Measurements from ENCODE around the gene FLNC. TPM values are rescaled to one million over a fixed set of nuclear protein-coding genes. Genes with fewer than 3 reads are reported as not detected.

The FLNC gene
- total RNA-seq, 1 donor from 2014 or later: 6.7 TPM

GRCh38 chr7:128871050-128871449 lies 40.8 kb downstream of the FLNC start:
- no peak for DNase-seq (ENCODE audit: low spot score)
- Histone ChIP-seq H3K27ac (no peak overlapping the region), H3K4me3 (no peak overlapping the region), H2AFZ (replicated peaks) (no peak overlapping the region), H4K20me1 (ENCODE audit: low read depth) (peaks cover 20% of the 10 kb centered on the region), H3F3A (ENCODE audit: low read depth) (peaks cover 30% of the 10 kb centered on the region), H3K79me2 (ENCODE audit: low read depth) (no peaks in the 10 kb centered on the region), H3K36me3 (no peaks in the 10 kb centered on the region), H3K4me1 (peaks cover 11% of the 10 kb centered on the region), H3K9me3 (ENCODE audit: low read depth) (no peaks in the 10 kb centered on the region), H3K4me2 (no peak overlapping the region), H3K27me3 (peaks cover 58% of the 10 kb centered on the region), H3K9ac (no peak overlapping the region)
- Mint-ChIP-seq H3K27me3 (ENCODE audit: insufficient read depth, low read depth) (peaks cover 25% of the 10 kb centered on the region), H3K36me3 (peaks cover 2% of the 10 kb centered on the region), H3K27ac (no peak overlapping the region), H3K9me3 (no peaks in the 10 kb centered on the region), H3K4me3 (peak overlapping the region; percentile 58), H3K4me1 (peaks cover 21% of the 10 kb centered on the region)
- TF ChIP-seq EZH2 (IDR thresholded peaks at IDR 0.05) (no peak), EZH2phosphoT487 (IDR thresholded peaks at IDR 0.05) (no peak)
- TF ChIP-seq, protein P1, sequence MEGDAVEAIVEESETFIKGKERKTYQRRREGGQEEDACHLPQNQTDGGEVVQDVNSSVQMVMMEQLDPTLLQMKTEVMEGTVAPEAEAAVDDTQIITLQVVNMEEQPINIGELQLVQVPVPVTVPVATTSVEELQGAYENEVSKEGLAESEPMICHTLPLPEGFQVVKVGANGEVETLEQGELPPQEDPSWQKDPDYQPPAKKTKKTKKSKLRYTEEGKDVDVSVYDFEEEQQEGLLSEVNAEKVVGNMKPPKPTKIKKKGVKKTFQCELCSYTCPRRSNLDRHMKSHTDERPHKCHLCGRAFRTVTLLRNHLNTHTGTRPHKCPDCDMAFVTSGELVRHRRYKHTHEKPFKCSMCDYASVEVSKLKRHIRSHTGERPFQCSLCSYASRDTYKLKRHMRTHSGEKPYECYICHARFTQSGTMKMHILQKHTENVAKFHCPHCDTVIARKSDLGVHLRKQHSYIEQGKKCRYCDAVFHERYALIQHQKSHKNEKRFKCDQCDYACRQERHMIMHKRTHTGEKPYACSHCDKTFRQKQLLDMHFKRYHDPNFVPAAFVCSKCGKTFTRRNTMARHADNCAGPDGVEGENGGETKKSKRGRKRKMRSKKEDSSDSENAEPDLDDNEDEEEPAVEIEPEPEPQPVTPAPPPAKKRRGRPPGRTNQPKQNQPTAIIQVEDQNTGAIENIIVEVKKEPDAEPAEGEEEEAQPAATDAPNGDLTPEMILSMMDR (IDR thresholded peaks at IDR 0.05): no peak

DNA sequence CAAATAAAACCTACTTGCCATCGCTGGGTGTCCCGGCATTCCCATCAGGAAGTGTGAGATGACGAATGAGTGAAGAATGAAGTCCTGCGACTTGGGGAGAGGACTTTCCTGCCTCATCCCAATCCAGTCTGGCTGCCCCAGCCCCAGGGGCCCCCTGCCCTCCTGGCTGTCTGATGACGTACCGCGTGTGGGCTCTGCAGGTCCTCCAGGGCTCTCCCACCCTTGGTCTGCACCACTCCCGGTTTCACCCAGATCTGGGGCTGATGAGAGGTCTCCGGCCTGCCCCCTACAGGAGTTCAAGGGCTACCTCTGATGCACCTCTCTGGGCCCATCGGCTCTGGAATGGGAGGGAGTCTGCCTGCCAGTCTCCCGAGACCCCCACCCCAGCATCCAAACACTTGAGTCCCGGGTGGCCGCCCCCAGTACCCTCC lies 42.2 kb downstream of the FLNC start:
- Histone ChIP-seq H3K27ac (no peak overlapping the region), H3K4me2 (no peak overlapping the region), H4K20me1 (ENCODE audit: low read depth) (peaks cover 18% of the 10 kb centered on the region), H3K36me3 (no peaks in the 10 kb centered on the region), H3K9ac (no peak overlapping the region), H3K4me3 (no peak overlapping the region), H3K4me1 (peaks cover 11% of the 10 kb centered on the region), H3K27me3 (peaks cover 50% of the 10 kb centered on the region), H3K79me2 (ENCODE audit: low read depth) (no peaks in the 10 kb centered on the region), H3F3A (ENCODE audit: low read depth) (peaks cover 30% of the 10 kb centered on the region), H2AFZ (replicated peaks) (no peak overlapping the region), H3K9me3 (ENCODE audit: low read depth) (no peaks in the 10 kb centered on the region)
- Mint-ChIP-seq H3K36me3 (no peaks in the 10 kb centered on the region), H3K4me3 (no peak overlapping the region), H3K27ac (no peak overlapping the region), H3K27me3 (ENCODE audit: insufficient read depth, low read depth) (peaks cover 25% of the 10 kb centered on the region), H3K9me3 (no peaks in the 10 kb centered on the region), H3K4me1 (peaks cover 21% of the 10 kb centered on the region)
- no peak for TF ChIP-seq EZH2 (IDR thresholded peaks at IDR 0.05)
- TF ChIP-seq, protein P1 (IDR thresholded peaks at IDR 0.05): peak; percentile 29
- no peak for DNase-seq (ENCODE audit: low spot score)

- H3K4me3 Mint-ChIP-seq: no peak overlapping the region
Observed at GRCh38 chr7:128873234-128873633, 43.0 kb downstream of the FLNC start.

DNA sequence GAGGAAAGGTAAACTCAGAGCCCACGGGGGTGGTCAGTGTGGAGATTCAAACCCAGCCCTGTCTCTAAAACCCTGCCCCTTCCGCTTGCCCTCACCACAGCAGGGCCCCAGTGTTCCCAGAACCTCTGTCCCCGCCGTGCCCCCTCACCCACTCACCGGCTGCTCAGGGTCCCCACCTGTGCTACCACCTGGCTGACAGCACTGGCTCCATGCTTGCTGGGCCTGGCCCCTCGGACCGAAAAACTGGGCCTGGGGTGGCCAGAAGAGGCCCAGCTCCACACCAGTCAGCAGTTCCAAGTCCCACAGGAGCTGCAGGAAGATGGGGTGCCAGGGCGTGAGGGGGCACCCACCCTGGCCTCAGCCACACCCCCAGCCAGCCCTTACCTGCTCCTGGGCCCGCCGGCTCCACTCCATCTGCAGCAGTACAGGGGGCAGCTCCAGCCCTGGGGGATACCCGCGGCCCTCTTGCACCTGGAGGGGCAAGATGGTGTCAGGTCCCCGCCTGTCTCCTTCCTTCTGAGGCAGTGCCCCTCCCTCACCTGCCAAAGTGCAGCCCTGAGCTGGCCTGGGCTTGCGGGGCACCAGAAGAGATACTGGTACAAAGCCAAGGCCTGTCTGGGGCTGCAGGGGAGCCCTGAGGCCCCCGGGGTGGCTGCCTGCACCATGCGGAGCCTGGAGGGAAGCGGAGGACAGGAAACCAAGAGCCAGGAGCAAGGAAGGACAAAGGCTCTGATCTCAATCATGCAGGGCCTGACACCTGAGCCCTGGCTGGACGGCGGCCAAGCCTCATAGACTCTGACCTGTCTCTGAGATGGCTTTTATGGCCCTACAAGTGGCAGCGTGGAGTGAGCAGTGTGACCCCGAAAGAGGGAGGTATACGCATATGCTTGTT lies 44.2 kb downstream of the FLNC start:
- Histone ChIP-seq H3K4me2 (no peak overlapping the region), H3K36me3 (no peaks in the 10 kb centered on the region), H3K79me2 (ENCODE audit: low read depth) (no peaks in the 10 kb centered on the region), H3K27ac (no peak overlapping the region), H3K4me1 (peaks cover 6% of the 10 kb centered on the region), H3K9me3 (ENCODE audit: low read depth) (no peaks in the 10 kb centered on the region), H3K9ac (no peak overlapping the region), H4K20me1 (ENCODE audit: low read depth) (no peaks in the 10 kb centered on the region), H3K27me3 (peaks cover 30% of the 10 kb centered on the region), H3K4me3 (no peak overlapping the region), H2AFZ (replicated peaks) (no peak overlapping the region), H3F3A (ENCODE audit: low read depth) (peaks cover 17% of the 10 kb centered on the region)
- Mint-ChIP-seq H3K36me3 (no peaks in the 10 kb centered on the region), H3K4me1 (peaks cover 9% of the 10 kb centered on the region), H3K9me3 (no peaks in the 10 kb centered on the region), H3K27ac (no peak overlapping the region), H3K27me3 (ENCODE audit: insufficient read depth, low read depth) (peaks cover 16% of the 10 kb centered on the region), H3K4me3 (no peak overlapping the region)
- TF ChIP-seq EZH2phosphoT487 (IDR thresholded peaks at IDR 0.05) (no peak), EZH2 (IDR thresholded peaks at IDR 0.05) (no peak)
- TF ChIP-seq, protein P1 (IDR thresholded peaks at IDR 0.05): no peak
- no peak for DNase-seq (ENCODE audit: low spot score)

More at GRCh38 chr7:128873234-128873633, 43.0 kb downstream of the FLNC start:
- DNase-seq (ENCODE audit: low spot score): no peak
- Histone ChIP-seq H3K9ac (no peak overlapping the region), H3K9me3 (ENCODE audit: low read depth) (no peaks in the 10 kb centered on the region), H4K20me1 (ENCODE audit: low read depth) (peaks cover 10% of the 10 kb centered on the region), H3K27ac (no peak overlapping the region), H3K36me3 (no peaks in the 10 kb centered on the region), H3K79me2 (ENCODE audit: low read depth) (no peaks in the 10 kb centered on the region), H3F3A (ENCODE audit: low read depth) (peaks cover 22% of the 10 kb centered on the region), H3K4me2 (no peak overlapping the region), H3K4me3 (no peak overlapping the region), H3K4me1 (peaks cover 11% of the 10 kb centered on the region), H3K27me3 (peaks cover 42% of the 10 kb centered on the region), H2AFZ (replicated peaks) (no peak overlapping the region)
- no peaks in the 10 kb centered on the region for H3K9me3 Mint-ChIP-seq
- no peak overlapping the region for H3K27ac Mint-ChIP-seq
- no peaks in the 10 kb centered on the region for H3K36me3 Mint-ChIP-seq
- H3K4me1 Mint-ChIP-seq: peaks cover 15% of the 10 kb centered on the region
- TF ChIP-seq EZH2phosphoT487 (IDR thresholded peaks at IDR 0.05): no peak
- H3K27me3 Mint-ChIP-seq (ENCODE audit: insufficient read depth, low read depth): peaks cover 19% of the 10 kb centered on the region
